Fibroblast of upper back skin (primary cell): Measurements from ENCODE around the gene MAD1L1.
A peak's percentile ranks its signal among the peaks of the same experiment; 100 is the strongest.

Source experiments
- DNase-seq: peaks from one replicate; pipeline ENCODE4 v3.0.0-alpha.2; 2013

MAD1L1 gene

DNA sequence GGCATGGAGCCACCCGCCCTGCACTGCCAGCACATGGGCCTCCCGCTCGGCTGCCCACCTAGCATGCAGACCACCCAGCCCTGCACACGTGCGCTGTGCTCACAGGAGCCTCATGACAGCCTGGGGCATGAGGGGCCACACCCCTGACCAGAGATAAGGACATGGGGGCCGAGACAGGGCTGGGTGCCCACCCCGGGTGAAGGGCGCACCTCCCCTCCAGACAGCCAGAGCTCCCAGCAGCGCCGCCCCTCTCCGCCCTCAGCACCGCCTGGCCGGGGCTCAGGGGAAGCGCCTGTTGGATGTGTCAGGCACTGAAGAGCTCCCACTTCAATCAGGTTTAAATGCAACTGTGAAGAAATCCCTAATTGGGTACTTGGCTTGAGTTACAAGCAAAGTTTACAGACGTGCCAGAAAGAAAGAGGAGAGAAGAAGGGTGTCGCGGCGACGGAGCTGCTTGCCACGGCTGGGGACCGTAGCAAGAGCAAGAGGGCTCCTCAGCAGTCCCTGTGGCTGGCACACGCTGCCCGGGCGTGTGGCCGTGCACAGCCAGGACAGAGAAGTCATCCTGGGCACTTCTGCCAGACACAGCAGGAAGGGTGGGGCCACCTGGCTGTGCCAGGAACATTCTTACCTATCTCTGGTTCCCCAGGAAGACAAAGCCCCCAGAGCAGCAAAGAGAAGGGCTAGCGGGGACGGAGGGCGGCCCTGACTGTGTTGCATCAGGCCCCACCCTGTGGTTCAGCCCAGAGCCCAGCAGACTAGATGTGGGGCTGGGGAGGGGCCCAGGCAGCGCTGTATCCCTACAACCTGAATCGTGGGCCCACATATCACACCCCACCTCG is 315.3 kb downstream of the MAD1L1 start:
- peak; percentile 53 for DNase-seq

DNA sequence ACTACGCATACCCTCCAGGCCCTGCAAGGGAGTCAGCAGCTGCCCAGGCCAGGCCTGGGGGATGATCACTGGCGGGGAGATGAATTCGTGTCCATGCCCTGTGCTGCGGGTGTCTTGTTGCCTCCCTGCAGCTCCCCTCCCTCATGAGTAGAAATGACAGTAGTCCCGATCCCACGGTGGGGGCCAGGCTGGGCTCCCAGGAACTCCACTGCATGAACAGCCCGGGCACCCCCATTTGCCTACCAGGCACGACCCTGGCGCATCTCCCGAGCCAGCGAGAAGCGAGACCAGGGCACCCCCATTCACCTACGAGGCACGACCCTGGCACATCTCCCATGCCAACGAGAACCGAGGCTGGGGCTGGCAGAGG is 316.2 kb downstream of the MAD1L1 start:
- no peak for DNase-seq

DNA sequence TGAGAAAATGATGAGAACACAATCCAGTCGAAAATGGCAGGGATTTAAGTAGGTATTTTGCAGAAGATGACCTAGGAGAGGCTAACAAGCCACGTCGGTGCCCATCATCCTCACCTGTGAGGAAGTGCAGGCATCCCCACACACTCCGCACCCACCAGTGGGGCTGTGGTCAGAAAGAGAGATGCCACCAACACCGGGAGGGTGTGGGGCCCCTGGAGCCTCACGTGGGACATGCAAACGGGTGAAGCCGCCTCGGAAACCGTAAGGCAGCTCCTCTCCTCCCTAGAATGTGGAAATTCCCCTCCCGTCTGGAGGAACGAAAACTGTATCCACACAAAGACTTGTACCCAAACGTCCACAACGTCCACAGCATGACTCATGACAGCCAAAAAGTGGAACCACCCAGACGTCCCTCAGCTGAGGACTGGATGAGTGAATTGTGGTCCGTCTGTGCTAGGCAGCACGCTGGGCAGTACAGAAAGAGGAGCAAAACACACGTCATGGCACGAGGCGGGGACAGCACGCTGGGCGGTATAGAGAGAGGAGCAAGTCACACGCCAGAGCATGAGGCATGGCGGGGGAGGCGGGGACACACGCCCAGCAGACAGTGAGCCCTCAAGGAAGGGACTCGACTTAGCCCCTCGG is 316.7 kb downstream of the MAD1L1 start:
- DNase-seq, result no peak

DNA sequence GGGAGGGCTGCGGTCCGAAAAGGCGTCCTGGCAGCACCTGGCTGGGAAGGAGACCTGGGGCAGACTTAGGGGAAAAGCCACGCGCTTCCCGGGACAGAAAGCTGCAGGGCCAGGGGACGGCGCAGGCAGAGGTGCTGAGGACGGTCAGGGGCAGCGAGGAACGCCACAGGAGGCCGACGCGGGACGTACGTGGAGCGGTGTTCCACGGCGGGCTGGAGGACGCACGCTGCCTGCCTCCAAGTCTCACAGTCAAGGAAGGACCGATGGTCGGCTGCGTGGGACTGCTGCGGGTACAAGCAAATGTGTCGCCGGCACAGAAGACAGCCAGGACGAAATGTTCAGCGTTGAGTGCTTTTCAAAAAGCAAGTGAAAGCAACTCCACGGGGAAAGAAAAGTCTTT is 317.4 kb downstream of the MAD1L1 start:
- no peak for DNase-seq

DNA sequence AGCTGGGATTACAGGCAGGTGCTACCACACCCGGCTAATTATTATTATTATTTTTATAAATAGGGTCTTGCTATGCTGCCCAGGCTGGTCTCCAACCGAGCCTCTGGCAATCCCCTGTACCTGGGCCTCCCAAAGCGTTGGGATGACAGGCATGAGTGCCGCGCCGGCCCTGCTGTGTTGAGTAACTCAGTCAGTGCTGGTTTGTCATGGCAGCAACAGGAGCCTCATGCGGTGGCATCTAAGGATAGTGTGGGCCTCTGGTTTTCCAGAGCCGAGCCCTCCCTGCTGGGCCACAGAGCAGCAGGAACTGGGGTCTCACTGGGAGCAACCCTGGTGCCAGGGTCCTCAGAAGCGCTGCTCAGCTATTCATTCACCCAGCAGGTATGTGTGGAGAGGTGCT is 318.0 kb downstream of the MAD1L1 start:
- DNase-seq, result no peak

DNA sequence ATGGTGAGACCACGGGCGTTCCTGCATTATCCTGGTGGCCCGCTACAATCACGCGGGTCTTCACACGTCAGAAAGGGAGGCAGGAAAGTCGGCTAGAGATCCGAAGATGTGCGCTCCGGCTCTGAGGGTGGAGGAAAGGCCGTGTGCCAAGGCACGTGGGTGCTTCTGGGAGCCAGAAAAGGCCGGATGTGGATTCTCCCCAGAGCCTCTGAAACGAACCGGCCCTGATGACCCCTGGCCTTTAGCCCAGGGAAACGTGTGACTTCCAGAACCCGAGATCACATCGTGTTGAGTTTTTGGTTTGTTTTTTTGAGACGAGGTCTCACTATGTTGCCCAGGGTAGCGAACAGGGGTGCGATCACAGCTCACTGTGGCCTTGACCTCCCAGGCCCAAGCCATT is 318.4 kb downstream of the MAD1L1 start:
- DNase-seq, result no peak

DNA sequence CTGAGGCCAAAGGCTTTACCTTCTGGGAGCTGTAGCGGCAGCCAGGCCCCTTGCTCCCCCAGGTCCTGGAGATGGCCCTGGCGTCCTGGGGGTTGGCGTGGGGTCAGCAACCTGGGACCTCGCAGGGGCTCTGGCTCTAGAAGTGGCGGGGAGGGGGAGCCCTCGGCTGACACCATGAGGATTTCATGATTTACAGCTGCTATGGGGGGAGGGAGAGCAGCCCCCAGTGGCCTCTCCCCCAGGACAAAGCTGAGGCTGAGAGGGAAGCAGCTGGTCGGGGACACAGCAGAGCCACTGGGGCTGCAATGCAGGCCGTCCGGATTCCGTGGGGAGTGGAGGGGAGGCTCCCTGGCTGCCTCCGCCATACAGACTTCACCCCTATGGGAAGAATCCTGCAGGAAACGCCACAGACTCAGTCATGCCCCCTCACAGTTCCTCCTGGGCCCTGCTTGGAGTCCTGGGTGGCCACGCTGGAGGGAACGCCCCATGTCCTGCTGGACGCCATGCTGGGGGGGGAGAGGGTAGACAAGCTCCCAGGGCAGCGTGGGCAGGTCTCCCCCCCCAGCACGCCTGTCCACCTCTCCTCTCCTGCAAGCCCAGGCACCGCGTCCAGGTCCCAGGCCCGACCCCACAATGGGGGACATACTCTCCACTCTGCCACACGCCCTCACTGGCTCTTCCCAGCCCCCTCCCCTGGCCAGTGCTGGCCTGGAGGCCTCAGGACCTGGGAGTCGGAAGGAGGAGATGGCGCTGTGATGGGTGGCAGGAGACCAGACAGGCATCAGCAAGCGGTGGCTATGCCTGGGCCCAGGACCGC is 319.1 kb downstream of the MAD1L1 start:
- no peak for DNase-seq

DNA sequence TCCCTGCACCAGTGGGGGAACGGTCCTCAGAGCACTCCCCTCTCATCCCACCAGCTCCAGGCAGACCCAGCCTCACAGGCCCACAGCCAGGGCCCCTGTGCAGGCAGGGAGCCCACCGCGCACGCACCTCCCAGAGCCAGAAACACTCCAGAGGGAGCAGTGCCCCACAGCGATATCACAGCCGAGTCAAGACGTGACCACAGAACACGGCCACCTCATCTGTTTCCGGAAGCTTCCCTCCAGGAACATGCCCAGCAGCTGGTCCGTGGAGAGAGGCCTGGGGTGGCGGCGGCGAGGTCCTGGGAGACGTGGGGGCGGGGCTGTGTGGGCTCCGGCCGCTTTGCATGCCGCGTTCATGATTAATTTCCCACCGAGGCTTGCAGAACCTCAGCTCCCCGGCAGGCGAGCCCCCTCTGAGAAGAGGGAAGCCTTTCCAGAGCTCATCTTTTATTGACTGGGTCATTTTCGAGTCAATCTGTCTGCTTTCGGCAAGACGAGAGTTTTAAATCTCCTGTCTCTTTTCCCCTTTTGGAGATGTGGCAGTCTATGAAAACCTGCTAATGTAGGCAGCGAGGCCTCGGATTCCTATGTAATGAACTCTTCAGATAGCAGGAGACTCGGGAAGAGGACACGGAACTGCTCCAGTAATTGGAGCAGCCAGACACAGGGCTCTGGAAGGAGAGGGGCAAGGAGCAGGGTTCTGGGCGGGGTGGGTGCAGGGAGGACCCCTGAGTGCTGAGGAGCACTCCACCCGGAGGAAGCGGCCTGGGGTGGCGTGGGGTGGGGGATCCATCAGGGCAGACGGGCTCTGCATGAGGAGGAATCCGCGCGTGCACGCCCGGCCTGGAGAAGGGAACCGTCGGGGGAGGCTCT is 319.9 kb downstream of the MAD1L1 start:
- peak; percentile 93 for DNase-seq

DNA sequence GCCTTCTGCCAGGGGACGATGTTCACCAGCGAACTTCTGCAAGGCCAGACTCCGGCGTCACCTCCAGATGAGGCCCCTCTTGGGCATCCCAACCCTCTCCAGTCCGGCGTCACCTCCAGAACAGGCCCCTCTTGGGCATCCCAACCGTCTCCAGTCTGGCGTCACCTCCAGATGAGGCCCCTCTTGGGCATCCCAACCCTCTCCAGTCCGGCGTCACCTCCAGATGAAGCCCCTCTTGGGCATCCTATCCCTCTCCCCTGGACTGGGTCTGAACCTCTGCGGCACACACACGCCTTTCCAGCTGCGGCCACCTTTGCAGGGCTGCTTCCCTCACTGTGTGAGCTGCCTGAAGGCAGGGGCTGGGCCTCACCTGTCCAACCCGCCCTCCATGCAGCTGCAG is 321.2 kb downstream of the MAD1L1 start:
- no peak for DNase-seq

DNA sequence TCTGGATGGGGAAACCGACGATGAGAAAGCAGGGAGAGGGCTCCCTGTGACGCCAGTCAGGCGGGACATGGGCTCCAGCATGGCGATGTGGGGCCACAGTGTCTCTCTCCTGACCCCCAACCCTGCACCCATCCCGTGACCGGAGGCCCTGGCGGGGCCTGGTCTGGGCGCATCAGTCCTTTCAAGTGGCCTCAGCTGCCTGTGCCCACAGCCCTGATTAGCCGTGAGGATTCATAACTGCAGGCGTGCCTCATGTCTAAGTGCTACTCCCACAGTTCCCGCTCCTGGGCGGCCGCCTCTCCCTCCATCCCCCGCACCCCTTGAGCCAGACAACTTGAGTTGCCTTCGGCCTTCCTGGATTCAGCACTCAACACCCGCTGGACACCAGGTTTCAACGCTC is 321.9 kb downstream of the MAD1L1 start:
- no peak for DNase-seq

DNA sequence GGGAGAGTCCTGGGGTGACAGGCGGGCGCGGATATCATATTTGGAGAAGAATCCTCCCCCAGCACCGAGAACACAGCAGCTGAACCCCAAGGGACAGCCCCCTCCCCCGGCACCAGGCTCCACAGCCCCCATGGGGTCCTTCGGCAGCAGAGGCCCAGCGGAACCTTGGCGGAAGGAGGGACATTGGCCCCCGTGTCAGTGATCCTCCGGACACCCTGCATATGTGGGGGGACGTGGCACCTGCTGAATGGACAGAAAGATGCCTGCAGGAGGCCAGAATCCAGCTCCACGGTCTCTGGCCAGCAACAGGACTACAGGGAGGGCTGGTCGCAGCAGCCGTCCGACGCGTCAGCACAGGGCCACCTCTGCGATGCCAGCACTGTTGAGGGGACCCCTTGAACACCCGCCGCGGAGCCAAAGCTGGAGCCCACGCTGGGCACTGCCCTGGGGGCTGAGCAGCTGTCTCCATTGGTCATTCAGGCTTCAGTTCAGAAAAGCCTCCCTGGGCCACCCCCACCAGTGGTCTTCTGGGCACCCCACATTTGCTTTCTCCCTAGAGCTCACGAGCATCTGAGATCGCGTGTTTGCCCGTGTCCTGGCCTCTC is 322.6 kb downstream of the MAD1L1 start:
- DNase-seq, result no peak

DNA sequence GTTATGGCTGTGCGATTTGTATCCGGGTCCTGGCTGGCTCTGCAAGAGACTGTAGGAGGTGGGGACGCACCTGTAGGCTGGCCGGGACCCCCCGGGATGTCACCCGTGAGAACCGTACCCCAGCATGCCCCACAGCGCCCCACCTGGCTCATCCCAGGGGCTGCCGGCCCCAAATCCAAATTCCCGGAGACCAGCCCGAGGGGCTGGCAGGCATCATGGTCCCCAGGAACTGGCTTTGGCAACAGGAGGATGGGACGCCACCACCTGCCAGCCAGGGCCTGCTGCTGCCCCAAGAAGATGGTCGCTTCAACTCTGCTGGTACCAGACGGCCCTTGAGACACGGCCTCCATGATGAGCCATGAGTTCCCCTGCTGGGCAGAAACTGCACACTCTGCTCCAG is 323.3 kb downstream of the MAD1L1 start:
- DNase-seq, result no peak

DNA sequence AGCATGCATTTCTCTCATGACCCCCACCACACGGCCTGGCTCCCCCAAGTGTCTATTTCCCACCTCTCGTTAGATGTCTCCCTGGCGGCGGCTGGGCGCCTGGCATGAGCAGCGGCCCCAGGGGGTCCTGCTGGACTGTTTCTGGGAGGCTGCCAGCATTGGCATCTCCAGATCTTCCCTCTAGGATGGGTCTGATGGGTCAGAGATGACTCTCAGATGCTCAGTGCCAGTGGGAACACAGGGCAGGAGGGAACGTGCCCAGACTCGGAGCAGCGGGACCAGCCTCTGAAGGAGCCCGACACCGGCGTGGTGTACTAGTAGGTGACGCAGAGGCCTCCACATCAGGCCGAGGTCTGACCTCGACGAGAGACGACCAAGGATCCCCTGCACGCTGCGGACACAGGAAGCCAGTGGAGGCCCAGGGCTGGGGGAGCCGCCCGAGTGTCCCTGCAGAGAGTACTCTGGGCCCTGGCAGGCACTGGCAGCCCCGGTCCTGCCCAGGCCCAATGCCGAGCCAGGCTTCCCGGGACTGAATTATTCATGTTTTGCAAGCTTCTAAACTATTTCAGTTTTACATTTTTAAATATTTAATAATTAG is 323.8 kb downstream of the MAD1L1 start:
- DNase-seq, result no peak

DNA sequence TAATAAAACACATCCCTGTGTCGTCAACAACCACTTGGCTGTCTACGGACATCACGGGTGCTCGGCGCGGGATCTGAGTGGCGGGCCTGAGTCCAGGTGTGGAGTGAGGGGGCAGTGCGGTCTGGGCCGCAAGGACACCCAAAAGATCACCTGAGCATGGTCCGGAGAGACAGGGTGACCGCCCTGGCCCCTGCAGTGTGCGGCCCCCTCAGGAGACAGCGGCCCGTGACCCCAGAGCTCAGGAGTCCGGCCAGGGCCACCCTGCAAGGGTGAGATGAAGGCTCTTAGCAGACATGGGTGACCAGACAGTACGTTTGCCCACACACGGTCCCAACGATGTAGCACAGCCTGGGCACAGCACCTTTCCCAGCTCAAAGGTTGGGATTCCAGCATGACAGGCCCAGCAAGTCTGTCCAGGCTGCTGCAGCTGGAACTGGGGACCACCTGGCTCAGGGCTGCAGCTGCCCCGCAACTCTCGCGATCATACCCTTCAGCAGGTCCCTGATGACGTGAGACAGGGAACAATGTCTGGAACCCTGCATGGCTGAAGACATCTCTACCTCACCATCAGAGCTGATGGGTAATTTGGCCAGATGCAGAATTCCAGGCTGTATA is 324.9 kb downstream of the MAD1L1 start:
- no peak for DNase-seq

DNA sequence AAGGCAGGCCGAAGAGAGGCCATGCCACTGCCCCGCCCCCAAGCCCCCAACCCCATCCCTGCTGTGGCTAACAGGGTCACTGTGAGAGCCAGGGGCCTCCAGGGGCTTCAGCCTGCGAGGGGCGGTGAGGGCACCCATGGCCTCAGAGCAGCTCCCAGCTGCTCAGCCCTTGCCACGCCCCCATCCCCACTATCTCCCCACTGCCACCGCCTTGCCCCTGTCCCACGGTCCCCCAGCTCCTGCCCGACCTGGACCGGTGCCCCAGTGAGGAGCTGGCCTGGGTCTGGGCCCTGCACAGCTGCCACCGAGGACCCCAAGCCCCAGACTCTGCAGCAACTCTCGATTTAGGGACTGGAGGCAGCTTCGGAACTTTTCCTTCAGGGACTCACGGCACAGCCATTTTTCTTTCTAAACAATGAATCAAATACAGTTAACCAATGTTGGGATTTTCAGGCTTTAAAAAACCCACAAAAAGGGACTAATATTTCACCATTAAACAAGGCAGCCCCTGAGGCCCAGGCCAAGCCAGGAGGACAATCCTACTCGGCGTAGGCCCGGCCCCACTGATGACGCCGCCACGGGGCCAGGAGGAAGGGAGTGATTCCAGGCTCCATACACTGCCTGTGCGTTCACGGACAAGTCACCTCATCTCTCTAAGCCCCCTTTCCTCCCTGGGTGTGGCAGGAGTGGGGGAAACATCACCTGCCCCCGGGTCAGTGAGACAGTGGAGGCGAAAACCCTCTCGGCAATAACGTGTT is 325.6 kb downstream of the MAD1L1 start:
- DNase-seq, result no peak

DNA sequence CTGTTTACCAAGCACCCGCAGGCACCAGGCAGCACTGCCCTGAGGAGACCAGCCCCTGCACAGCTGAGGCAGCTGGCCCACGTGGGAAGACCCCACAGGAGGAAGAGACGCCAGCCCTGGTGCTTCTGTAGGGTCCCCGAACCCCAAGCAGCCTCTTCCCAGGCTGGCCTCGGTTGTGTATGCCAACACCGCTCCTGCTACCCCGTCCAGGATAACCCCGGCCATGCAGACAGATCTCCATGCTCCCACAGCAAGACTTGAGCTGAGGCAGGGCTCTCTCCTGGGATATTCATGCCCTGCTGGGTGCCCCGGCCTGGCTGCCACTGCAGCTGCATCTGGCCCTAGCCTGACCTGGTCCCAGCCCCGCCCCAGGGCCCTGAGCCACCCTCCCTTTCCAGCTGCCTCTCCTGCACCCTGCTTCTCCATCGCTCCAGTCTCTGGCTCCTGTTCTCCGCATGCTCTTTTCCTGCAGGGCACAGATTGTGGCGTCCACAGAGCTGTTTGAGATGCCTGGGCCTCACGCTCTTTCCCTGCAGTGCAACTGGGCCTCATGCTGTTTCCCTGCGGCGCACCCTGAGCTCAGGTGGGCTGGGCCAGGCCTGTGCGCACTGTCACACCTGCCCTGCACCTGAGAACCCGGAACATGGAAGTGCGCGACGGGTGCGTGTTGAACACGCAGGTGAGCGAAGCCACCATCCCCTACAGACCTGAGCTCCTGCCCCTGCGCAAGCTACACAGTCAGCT is 326.5 kb downstream of the MAD1L1 start:
- no peak for DNase-seq

DNA sequence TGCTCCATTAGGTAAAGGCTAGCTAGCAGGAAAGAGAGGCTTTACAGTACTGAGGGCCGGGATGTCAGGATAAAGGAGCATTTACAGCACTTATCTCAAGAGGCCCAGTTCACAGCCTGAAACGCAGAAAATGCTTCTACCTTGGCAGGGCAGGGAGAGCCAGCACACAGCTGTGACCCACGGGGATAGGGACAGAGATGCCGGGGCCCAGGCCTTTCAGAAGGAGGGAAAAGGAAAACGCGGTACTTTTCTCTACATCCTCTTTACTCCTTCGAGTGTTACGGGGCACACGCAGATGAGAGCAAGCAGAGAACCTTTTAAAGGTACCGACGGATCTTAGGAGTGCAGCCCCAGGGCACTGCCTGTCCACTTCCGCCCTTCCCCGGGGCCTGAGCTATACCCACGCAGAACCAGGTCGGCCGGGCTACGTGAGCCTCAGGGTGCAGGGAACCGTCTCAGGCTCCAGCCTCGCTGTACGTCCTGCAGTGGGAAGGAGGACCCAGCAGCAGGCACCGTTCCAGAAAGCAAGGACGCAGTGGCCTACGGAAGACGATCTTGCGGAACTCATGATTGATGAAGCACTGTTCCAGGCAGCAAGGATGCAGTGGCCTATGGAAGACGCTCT is 330.4 kb downstream of the MAD1L1 start:
- DNase-seq, result no peak

DNA sequence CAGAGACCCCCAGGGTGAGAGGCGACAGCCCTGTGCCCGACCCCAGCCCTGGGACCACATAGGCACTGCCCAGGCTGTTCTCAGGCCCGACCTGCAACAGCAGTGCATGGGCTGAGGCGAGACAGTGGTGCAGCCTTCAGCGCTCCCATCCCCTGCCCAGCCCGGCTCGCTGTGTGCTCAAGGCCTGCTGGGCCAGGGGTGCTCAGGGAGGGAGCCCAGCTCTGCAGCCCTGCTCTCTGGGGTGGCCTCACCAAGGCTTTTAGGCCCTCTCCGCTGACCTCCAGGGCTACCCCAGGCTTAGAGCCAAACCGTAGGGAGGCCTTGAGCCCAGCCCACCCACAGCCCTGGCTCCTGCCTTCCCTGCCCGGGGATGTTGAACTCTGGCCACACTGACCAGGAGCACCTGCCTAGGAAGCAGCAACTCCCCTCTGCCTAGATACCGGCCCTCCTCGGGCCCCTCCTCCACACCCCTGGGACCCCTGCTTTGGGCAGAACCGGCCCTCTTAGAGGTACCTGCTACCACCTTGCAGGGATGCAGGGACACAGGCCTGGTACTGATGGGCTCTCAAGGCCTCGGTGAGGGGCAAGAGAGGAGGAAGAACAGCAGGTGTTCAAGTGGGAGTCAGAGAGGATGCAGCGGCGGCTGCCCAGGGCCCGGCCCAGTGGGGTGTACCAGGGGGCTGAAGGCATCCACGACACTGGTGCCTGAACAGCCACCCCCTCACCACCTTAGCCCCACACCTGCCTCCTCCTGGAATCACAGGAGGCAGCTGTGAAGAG is 331.1 kb downstream of the MAD1L1 start:
- no peak for DNase-seq

DNA sequence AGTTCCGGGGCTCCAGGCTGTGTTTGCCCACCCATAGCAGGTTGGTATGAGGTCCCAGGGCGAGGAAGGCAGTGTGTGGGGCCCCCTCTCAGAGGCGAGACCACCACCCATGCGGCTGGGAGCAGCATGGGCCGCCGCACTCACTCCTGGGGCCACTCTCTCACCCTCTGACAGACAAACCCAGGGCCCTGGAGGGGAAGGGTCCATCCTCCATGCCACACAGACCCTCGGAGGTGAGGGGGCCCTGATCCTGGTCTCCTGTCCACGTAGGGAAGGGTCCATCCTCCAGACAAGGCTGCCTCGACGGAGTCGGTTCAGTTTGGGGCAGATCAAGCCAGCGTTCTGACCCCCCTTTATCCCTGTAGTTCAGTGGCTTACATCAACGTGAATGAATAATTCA is 331.9 kb downstream of the MAD1L1 start:
- DNase-seq, result no peak
